K562 (cell line): ENCODE data around the gene GNA14. TPM values are rescaled to one million over a fixed set of nuclear protein-coding genes. Genes with fewer than 3 reads are reported as not detected.

ENCODE experiments used
- ATAC-seq: fragments of 200-7000 bp; cut with Tn5 transposase; 3 replicates; pipeline ENCODE4 v1.9.1; 2020; ENCODE audit warnings: moderate library complexity
- BruUV-seq: library from RNA; stranded (reverse); fragments of 400-500 nt; replicated peaks from 2 replicates; lab custom pipeline; 2021; lab: Mats Ljungman, UMichigan
- CTCF ChIA-PET: fragments of 300-600 bp; formaldehyde crosslinking; extraction: SDS; loops from one replicate; lab custom pipeline; 2021; ENCODE audit warnings: low intra/inter-chr PET ratio; lab: Yijun Ruan, JAX
- POLR2A ChIA-PET: fragments of 300-600, 350-650 bp; sonication (Branson Sonifier 250); formaldehyde crosslinking; extraction: SDS; loops from one replicate; lab custom pipeline; 2021; ENCODE audit warnings: antibody characterized with exemption, inconsistent platforms; lab: Yijun Ruan, JAX
- DNase-seq, 4 experiments: peaks; one replicate each; pipeline versions ENCODE4 v3.0.0 to v3.0.0-alpha.2; 2011 to 2018; ENCODE audit warnings: low spot score in 3 of 4, mixed read lengths in 3 of 4; ENCODE audit errors: extremely low read depth in 1 of 4
- FAIRE-seq: peaks from 2 replicates; lab custom pipeline; 2011; peaks lifted over from hg19 to GRCh38; lab: Jason Lieb, UNC
- H2AFZ ChIP-seq: 2 replicates; pipeline ENCODE4 v1.6.0; 2011; ENCODE audit warnings: low read depth, low read length, control low read depth, inconsistent platforms
- H3K27ac ChIP-seq: fragments of 200-600 bp; 3 replicates; pipeline ENCODE4 v1.8.0; 2011; ENCODE audit warnings: low read depth, mild to moderate bottlenecking, control low read depth, inconsistent platforms, low read length, moderate library complexity, mixed read lengths; ENCODE audit errors: extremely low read depth
- H3K27me3 ChIP-seq, 2 experiments: fragments of 300-600 bp in 1 of 2; 2 replicates in 1 of 2; 3 replicates in 1 of 2; pipeline versions ENCODE4 v1.6.0 to v1.8.0; 2011; ENCODE audit warnings: inconsistent platforms in 2 of 2, low read length in 2 of 2, mild to moderate bottlenecking in 1 of 2, mixed read lengths in 1 of 2, moderate library complexity in 1 of 2; ENCODE audit not compliant: control insufficient read depth in 2 of 2, insufficient read depth in 2 of 2
- H3K36me3 ChIP-seq: fragments of 300-600 bp; 3 replicates; pipeline ENCODE4 v1.8.0; 2011; ENCODE audit warnings: mild to moderate bottlenecking, low read length, inconsistent platforms; ENCODE audit not compliant: control insufficient read depth, insufficient read depth
- H3K4me1 ChIP-seq, 2 experiments: fragments of 200-600 bp in 1 of 2; replicated peaks in 1 of 2; 2 replicates in 1 of 2; 3 replicates in 1 of 2; pipeline versions ENCODE4 v1.5.1 to v1.8.0; 2011; ENCODE audit warnings: inconsistent platforms in 2 of 2, low read length in 2 of 2, mild to moderate bottlenecking in 1 of 2, mixed read lengths in 1 of 2, moderate library complexity in 1 of 2; ENCODE audit not compliant: control insufficient read depth in 2 of 2, insufficient read depth in 2 of 2
- H3K4me2 ChIP-seq: 2 replicates; pipeline ENCODE4 v1.6.1; 2011; ENCODE audit warnings: low read length, control low read depth, inconsistent platforms, mixed read lengths; ENCODE audit not compliant: insufficient read depth
- H3K4me3 ChIP-seq: fragments of 200-600 bp; sonication (generic), shearing (Covaris generic); 2 replicates; pipeline ENCODE4 v1.5.1; 2016; ENCODE audit warnings: control low read depth, inconsistent platforms
- H3K79me2 ChIP-seq: fragments of 200-600 bp; 3 replicates; pipeline ENCODE4 v1.8.0; 2011; ENCODE audit warnings: low read length, inconsistent platforms; ENCODE audit not compliant: control insufficient read depth, insufficient read depth
- H3K9ac ChIP-seq, 2 experiments: 2 replicates each; pipeline versions ENCODE4 v1.6.0 to v1.6.1; 2011; ENCODE audit warnings: low read depth in 2 of 2, low read length in 2 of 2, control low read depth in 1 of 2, inconsistent platforms in 1 of 2, mild to moderate bottlenecking in 1 of 2, mixed read lengths in 1 of 2; ENCODE audit not compliant: insufficient read depth in 1 of 2
- H3K9me1 ChIP-seq: one replicate; pipeline ENCODE4 v1.6.0; 2011; ENCODE audit warnings: inconsistent platforms, mild to moderate bottlenecking, low read length, moderate library complexity; ENCODE audit not compliant: control insufficient read depth, insufficient read depth
- H3K9me3 ChIP-seq: replicated peaks from 2 replicates; pipeline ENCODE4 v1.5.1; 2011; ENCODE audit warnings: low read depth, low read length, inconsistent platforms; ENCODE audit not compliant: control insufficient read depth, insufficient read depth
- H4K20me1 ChIP-seq: replicated peaks from 2 replicates; pipeline ENCODE4 v1.6.1; 2011; ENCODE audit warnings: low read length, inconsistent platforms, mixed read lengths; ENCODE audit not compliant: control insufficient read depth, insufficient read depth
- GATAD2A ChIP-seq: fragments of 450-650 bp; IDR thresholded peaks from 2 replicates; pipeline ENCODE4 v1.6.1; 2017
- RFX7 ChIP-seq: fragments of 250-450 bp; sonication (Bioruptor Pico); IDR thresholded peaks from 2 replicates; pipeline ENCODE4 v1.5.1; 2021; ENCODE audit warnings: mild to moderate bottlenecking
- ZNF134 ChIP-seq: fragments of 250-450 bp; sonication (Bioruptor Pico); conservative IDR thresholded peaks from 2 replicates; pipeline ENCODE4 v1.4.0; 2020
- ZNF445 ChIP-seq: fragments of 250-450 bp; sonication (Bioruptor Pico); IDR thresholded peaks from 2 replicates; pipeline ENCODE4 v1.4.0; 2020; ENCODE audit warnings: low read depth, mild to moderate bottlenecking, moderate library complexity
- WGBS: fragments of 100-300 bp; shearing (Covaris generic); methylation state at CpG from one replicate; pipeline ENCODE4 v1.1.6; 2016; ENCODE audit warnings: low coverage, mixed read lengths; ENCODE audit not compliant: insufficient coverage; ENCODE audit errors: missing lambda C conversion rate; 5-methylcytosine and 5-hydroxymethylcytosine counted together
- in situ Hi-C: fragments of 300-500 bp; cut with MboI; formaldehyde crosslinking; loops from 4 replicates; pipeline ENCODE4 v1.15.0; 2018; ENCODE audit warnings: inconsistent platforms, mixed read lengths
- intact Hi-C: fragments of 100-400 bp; cut with micrococcal nuclease; formaldehyde crosslinking; loops from 2 replicates; pipeline ENCODE4 v1.14.2; 2022
- polyA plus RNA-seq, 8 experiments: library from polyadenylated mRNA; depleted of rRNA in 4 of 8; stranded (reverse) in 5 of 8; unstranded in 3 of 8; fragments of >200 nt; fragmentation: Nextera tagmentation in 2 of 8; fragmentation: Illumina TruSeq in 1 of 8; extraction: Ambion mirVana in 2 of 8; extraction: Trizol in 1 of 8; gene quantifications; 2 replicates each; pipeline versions ENCODE4 v1.2.1 to v1.2.3, GENCODE V29; 2011 to 2014; ENCODE audit warnings: inconsistent platforms in 1 of 8, missing spikeins in 1 of 8
- total RNA-seq, 7 experiments: library from RNA; depleted of rRNA in 6 of 7; stranded (reverse); fragments of >200 nt in 6 of 7; fragmentation: Illumina TruSeq in 2 of 7; extraction: Trizol in 2 of 7; gene quantifications; 2 replicates each; pipeline versions ENCODE4 v1.2.1 to v1.2.3, GENCODE V29; 2011 to 2021; ENCODE audit warnings: low replicate concordance in 1 of 7

GNA14 gene
- total and polyA plus RNA-seq, 9 of the 15 experiments (the other 6 are each of a cell fraction or from before 2014, with no cell fraction given), result 0.03 to 0.11 (median 0.03) TPM; not detected in 6

GRCh38 chr9:77505232-77505631, 142.9 kb downstream of the GNA14 start:
- Histone ChIP-seq H3K36me3 (no peaks in the 10 kb centered on the region), H3K4me2 (no peak overlapping the region), H3K27ac (no peak overlapping the region), H3K4me3 (no peak overlapping the region), H4K20me1 (no peaks in the 10 kb centered on the region)
- POLR2A ChIA-PET, result no interaction called here
- no peak for ATAC-seq
- in situ Hi-C loops, result no loop called here
- TF ChIP-seq ZNF445 (CRISPR knock-in tag) (no peak), RFX7 (no peak)
- TF ChIP-seq, all 486 proteins: peak for 0
- CTCF ChIA-PET, result interaction anchor here (0.6 kb wide), 1 partner anchor 266 kb away, joined by 3 read pairs; no protein-coding TSS in a partner anchor
- no peak for DNase-seq
- WGBS, result 0% methylated on average over 5 of the region's 5 CpGs
- H3K9ac ChIP-seq, result no peak overlapping the region
- H2AFZ ChIP-seq, result no peak overlapping the region
- BruUV-seq, result no TSS peak
- FAIRE-seq, result no peak
- no peaks in the 10 kb centered on the region for H3K9me1 ChIP-seq
- no peaks in the 10 kb centered on the region for H3K9me3 ChIP-seq
- H3K79me2 ChIP-seq, result no peaks in the 10 kb centered on the region
- H3K27me3 ChIP-seq, result no peaks in the 10 kb centered on the region; a peak in 1 of 5 replicates
- H3K4me1 ChIP-seq, result no peaks in the 10 kb centered on the region
- intact Hi-C loops, result no loop called here

DNA sequence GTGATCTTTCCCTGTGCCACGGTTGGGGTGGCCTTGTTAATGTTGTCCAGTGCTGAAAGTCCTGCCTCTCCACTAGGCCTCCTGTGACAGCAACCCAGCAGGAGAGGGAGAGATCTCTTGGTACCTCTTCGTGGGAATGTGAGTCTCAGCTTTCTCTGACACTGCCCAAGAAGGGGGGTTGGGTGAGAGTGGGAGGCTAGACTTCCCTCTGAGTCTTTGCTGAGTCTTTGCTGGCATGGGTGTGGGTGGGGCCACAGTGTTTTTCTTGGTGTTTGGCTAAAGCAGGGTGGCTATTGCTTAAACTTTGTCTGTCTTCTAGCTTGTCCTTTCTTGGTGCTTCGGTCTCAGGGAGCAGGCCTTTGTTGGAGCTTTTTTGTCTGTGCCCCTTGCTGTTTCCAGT, 145.6 kb downstream of the GNA14 start:
- POLR2A ChIA-PET, result no interaction called here
- Histone ChIP-seq H3K9ac (no peak overlapping the region), H4K20me1 (no peaks in the 10 kb centered on the region)

More for the DNA sequence above, 145.6 kb downstream of the GNA14 start:
- CTCF ChIA-PET, result no interaction called here
- Histone ChIP-seq H2AFZ (no peak overlapping the region), H3K27me3 (no peaks in the 10 kb centered on the region), H3K79me2 (no peaks in the 10 kb centered on the region), H3K36me3 (no peaks in the 10 kb centered on the region), H3K4me3 (no peak overlapping the region), H3K9me3 (no peaks in the 10 kb centered on the region), H3K27ac (no peak overlapping the region)
- no TSS peak for BruUV-seq
- FAIRE-seq (no peak), ATAC-seq (no peak)
- intact Hi-C loops, result no loop called here
- in situ Hi-C loops, result no loop called here
- TF ChIP-seq GATAD2A (no peak), ZNF134 (CRISPR knock-in tag) (no peak)
- TF ChIP-seq, all 486 proteins: peak for 0
- H3K9me1 ChIP-seq, result no peaks in the 10 kb centered on the region
- H3K4me1 ChIP-seq, result no peaks in the 10 kb centered on the region
- no peak overlapping the region for H3K4me2 ChIP-seq
- WGBS, result 0% methylated on average over 3 of the region's 3 CpGs
- no peak for DNase-seq
